OCI-LY3 (cell line): ENCODE results near the gene AREL1.

Experiments used
- H2AFZ ChIP-seq: fragments of 200-600, 300-600 bp; shearing (Covaris generic); 2 replicates; pipeline ENCODE4 v1.6.0; 2014; ENCODE audit warnings: antibody characterized with exemption, low read depth, low read length
- H3K27ac ChIP-seq: fragments of 200-600, 300-600 bp; sonication (generic); 2 replicates; pipeline ENCODE4 v1.5.1; 2014; ENCODE audit warnings: mild to moderate bottlenecking, low read length, moderate library complexity, mixed read lengths
- H3K27me3 ChIP-seq: fragments of 200-600, 300-600 bp; sonication (generic); 2 replicates; pipeline ENCODE4 v1.6.1; 2014; ENCODE audit warnings: low read depth, low read length, mixed read lengths
- H3K36me3 ChIP-seq: fragments of 200-600, 300-600 bp; sonication (generic); replicated peaks from 2 replicates; pipeline ENCODE3; 2014; ENCODE audit warnings: low read depth, low read length, mixed read lengths
- H3K4me1 ChIP-seq: fragments of 300-600, 200-600 bp; sonication (generic); 2 replicates; pipeline ENCODE4 v1.6.1; 2014; ENCODE audit warnings: low read length, mixed read lengths
- H3K4me2 ChIP-seq: fragments of 200-600, 300-600 bp; sonication (generic); 2 replicates; pipeline ENCODE4 v1.6.1; 2014; ENCODE audit warnings: low read length, mixed read lengths
- H3K4me3 ChIP-seq: fragments of 300-600, 200-600 bp; sonication (generic); 2 replicates; pipeline ENCODE4 v1.5.1; 2014; ENCODE audit warnings: antibody characterized with exemption, mild to moderate bottlenecking, low read length, moderate library complexity
- H3K79me2 ChIP-seq: fragments of 300-600, 200-600 bp; shearing (Covaris generic); 2 replicates; pipeline ENCODE4 v1.6.1; 2014; ENCODE audit warnings: mild to moderate bottlenecking, low read length, mixed read lengths
- H3K9ac ChIP-seq: fragments of 300-600, 200-600 bp; shearing (Covaris generic); 2 replicates; pipeline ENCODE4 v1.6.0; 2014; ENCODE audit warnings: mild to moderate bottlenecking, low read length, moderate library complexity
- H3K9me3 ChIP-seq: fragments of 200-600, 300-600 bp; shearing (Covaris generic); 2 replicates; pipeline ENCODE4 v1.6.1; 2014; ENCODE audit warnings: low read length, mixed read lengths; ENCODE audit not compliant: insufficient read depth
- H4K20me1 ChIP-seq: fragments of 200-600, 300-600 bp; sonication (generic); 2 replicates; pipeline ENCODE4 v1.6.1; 2016; ENCODE audit warnings: low read length, mixed read lengths; ENCODE audit not compliant: insufficient read depth
- EZH2phosphoT487 ChIP-seq: fragments of 200-600 bp; shearing (Covaris generic); IDR thresholded peaks from 2 replicates; pipeline ENCODE4 v1.6.1; 2018; ENCODE audit warnings: antibody characterized with exemption, mixed run types, low read depth
- TF ChIP-seq, protein P1 (sequence below): fragments of 200-600, 300-600 bp; sonication (generic); IDR thresholded peaks from 2 replicates; pipeline ENCODE4 v1.5.1; 2014; ENCODE audit warnings: antibody characterized with exemption, low read length, low read depth

The AREL1 gene

DNA sequence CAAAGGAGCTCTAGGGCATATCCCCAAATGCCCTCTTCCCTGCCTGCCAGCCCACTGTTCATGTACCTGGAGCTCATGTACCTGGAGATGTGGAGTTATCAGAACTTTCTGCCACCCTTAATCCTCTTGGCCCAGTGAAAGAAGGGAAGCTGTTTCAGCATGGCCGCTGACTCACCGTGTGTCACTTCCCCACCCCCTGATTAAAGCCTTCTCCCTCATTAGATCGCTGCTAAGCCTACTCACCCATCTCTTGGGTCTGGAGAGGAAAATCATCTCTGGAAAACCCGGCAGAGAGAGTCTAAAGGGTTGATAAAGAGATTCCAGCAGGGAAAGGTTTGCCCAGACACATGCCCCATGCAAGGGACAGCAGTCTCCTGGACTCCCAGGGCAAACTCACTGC, 96.4 kb downstream of the AREL1 start:
- TF ChIP-seq EZH2phosphoT487, result no peak
- TF ChIP-seq, protein P1, sequence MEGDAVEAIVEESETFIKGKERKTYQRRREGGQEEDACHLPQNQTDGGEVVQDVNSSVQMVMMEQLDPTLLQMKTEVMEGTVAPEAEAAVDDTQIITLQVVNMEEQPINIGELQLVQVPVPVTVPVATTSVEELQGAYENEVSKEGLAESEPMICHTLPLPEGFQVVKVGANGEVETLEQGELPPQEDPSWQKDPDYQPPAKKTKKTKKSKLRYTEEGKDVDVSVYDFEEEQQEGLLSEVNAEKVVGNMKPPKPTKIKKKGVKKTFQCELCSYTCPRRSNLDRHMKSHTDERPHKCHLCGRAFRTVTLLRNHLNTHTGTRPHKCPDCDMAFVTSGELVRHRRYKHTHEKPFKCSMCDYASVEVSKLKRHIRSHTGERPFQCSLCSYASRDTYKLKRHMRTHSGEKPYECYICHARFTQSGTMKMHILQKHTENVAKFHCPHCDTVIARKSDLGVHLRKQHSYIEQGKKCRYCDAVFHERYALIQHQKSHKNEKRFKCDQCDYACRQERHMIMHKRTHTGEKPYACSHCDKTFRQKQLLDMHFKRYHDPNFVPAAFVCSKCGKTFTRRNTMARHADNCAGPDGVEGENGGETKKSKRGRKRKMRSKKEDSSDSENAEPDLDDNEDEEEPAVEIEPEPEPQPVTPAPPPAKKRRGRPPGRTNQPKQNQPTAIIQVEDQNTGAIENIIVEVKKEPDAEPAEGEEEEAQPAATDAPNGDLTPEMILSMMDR, result no peak
- H3K4me1 ChIP-seq, result peaks cover 31% of the 10 kb centered on the region
- H4K20me1 ChIP-seq, result no peaks in the 10 kb centered on the region
- no peak overlapping the region for H2AFZ ChIP-seq
- H3K9ac ChIP-seq, result no peak overlapping the region
- H3K4me3 ChIP-seq, result no peak overlapping the region
- no peak overlapping the region for H3K4me2 ChIP-seq
- peaks cover 19% of the 10 kb centered on the region for H3K27me3 ChIP-seq
- no peaks in the 10 kb centered on the region for H3K9me3 ChIP-seq
- H3K79me2 ChIP-seq, result no peaks in the 10 kb centered on the region
- H3K36me3 ChIP-seq, result no peaks in the 10 kb centered on the region
- H3K27ac ChIP-seq, result no peak overlapping the region

DNA sequence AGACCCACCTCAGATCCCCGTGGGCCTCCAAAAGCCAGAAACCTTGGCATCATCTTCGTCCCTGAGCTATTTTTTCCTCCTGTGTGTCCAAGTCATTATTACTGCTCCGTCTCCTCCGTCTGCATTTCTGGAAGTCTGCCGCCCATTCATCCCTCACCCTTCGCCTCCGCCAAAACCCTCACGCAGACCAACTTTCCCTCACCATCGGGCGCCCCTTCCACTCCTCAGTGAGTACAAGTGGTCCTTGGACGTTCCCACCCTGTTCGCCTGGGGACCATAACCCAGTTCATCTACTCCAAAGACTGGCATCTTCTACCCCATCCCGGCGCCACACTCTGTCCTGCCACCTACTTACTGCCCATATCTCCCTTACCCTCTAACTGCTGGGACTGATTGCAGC, 97.1 kb downstream of the AREL1 start:
- H3K79me2 ChIP-seq, result no peaks in the 10 kb centered on the region
- no peaks in the 10 kb centered on the region for H3K9me3 ChIP-seq
- peaks cover 19% of the 10 kb centered on the region for H3K27me3 ChIP-seq
- H3K4me3 ChIP-seq, result no peak overlapping the region
- H3K4me2 ChIP-seq, result no peak overlapping the region
- H3K27ac ChIP-seq, result no peak overlapping the region
- H3K9ac ChIP-seq, result no peak overlapping the region
- no peaks in the 10 kb centered on the region for H3K36me3 ChIP-seq
- H4K20me1 ChIP-seq, result no peaks in the 10 kb centered on the region
- H3K4me1 ChIP-seq, result peaks cover 31% of the 10 kb centered on the region
- TF ChIP-seq, protein P1, result no peak
- TF ChIP-seq EZH2phosphoT487, result no peak
- no peak overlapping the region for H2AFZ ChIP-seq

- Histone ChIP-seq H4K20me1 (no peaks in the 10 kb centered on the region), H3K27me3 (peaks cover 19% of the 10 kb centered on the region), H3K9me3 (no peaks in the 10 kb centered on the region), H3K27ac (no peak overlapping the region), H2AFZ (no peak overlapping the region), H3K36me3 (no peaks in the 10 kb centered on the region), H3K79me2 (no peaks in the 10 kb centered on the region), H3K9ac (no peak overlapping the region), H3K4me1 (peaks cover 31% of the 10 kb centered on the region), H3K4me3 (peak overlapping the region; percentile 40; the same call in 1 of the 2 replicates), H3K4me2 (peak overlapping the region; percentile 67)
- TF ChIP-seq, protein P1, result no peak
- TF ChIP-seq EZH2phosphoT487, result no peak
These were observed 98.1 kb downstream of the AREL1 start for GRCh38 chr14:74614508-74615495.

- peaks cover 32% of the 10 kb centered on the region for H3K4me1 ChIP-seq
- H3K4me3 ChIP-seq, result no peak overlapping the region
- no peak overlapping the region for H3K4me2 ChIP-seq
- H3K9me3 ChIP-seq, result no peaks in the 10 kb centered on the region
- H3K36me3 ChIP-seq, result no peaks in the 10 kb centered on the region
- H4K20me1 ChIP-seq, result no peaks in the 10 kb centered on the region
- H3K79me2 ChIP-seq, result no peaks in the 10 kb centered on the region
- TF ChIP-seq, protein P1, result no peak
- TF ChIP-seq EZH2phosphoT487, result no peak
- no peak overlapping the region for H3K9ac ChIP-seq
- no peak overlapping the region for H3K27ac ChIP-seq
- peaks cover 19% of the 10 kb centered on the region for H3K27me3 ChIP-seq
- H2AFZ ChIP-seq, result no peak overlapping the region
These were observed 99.5 kb downstream of the AREL1 start for GRCh38 chr14:74613211-74613914.
